Fibroblast of skin of scalp (primary cell): ENCODE measurements around the gene OS9.

ENCODE experiments used
- DNase-seq: peaks from one replicate; pipeline ENCODE4 v3.0.0-alpha.2; 2013

OS9 gene

GRCh38 chr12:57737467-57738460, 43.8 kb downstream of the OS9 start:
- DNase-seq = no peak

DNA sequence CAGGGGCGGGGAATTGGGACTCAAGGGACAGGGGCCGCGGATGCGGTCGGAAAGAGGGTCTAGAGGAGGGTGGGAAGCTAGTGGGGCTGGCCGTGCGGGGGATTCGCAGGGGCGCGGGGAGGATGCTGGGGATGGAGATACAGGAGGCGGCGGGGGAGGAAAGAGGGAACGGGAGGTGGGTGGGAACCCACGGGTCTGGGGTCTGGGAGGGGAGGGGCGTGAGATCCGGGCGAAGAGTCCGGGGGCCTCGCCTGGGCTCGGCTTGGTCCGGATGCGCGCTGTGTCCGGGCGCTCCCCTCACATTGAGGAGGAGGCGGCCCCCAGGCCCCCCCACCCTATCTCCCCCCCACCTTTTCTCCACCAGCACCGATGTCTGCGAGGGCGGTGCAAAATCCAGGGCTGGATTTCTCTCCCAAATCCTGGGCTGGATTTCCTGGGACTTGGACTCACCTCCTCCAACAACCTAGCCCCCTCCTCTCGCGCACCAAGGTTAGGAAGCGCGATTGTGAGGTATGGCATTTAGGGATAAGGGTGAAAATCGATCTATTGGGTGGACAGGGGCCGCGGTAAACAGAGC, 44.8 kb downstream of the OS9 start, which contains the start of gene AGAP2:
Gene AGAP2 (minus strand): TSS at position 82 of the 577 bp plus-strand sequence. CDS start 496 bp downstream, outside the sequence.
- no peak for DNase-seq

DNA sequence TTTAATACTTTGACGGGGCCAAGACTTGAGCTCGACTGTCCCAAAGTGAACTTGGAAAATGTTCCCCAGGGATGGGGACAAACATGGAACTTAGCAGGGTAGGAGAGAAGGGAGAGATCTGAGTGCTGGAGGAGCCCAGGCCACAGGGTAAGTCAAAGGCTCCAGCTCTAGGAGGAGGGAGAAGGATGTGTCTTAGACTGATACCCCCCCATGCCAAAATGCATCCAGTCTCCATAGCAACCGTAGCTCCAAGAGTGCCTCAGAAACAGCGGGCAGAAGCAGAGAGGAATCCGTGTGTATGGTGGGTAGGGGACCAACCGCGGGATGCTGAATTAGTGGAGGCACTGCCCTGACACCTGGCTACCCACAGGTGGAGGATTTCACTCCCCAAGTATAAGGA, 45.5 kb downstream of the OS9 start:
- DNase-seq = no peak

DNA sequence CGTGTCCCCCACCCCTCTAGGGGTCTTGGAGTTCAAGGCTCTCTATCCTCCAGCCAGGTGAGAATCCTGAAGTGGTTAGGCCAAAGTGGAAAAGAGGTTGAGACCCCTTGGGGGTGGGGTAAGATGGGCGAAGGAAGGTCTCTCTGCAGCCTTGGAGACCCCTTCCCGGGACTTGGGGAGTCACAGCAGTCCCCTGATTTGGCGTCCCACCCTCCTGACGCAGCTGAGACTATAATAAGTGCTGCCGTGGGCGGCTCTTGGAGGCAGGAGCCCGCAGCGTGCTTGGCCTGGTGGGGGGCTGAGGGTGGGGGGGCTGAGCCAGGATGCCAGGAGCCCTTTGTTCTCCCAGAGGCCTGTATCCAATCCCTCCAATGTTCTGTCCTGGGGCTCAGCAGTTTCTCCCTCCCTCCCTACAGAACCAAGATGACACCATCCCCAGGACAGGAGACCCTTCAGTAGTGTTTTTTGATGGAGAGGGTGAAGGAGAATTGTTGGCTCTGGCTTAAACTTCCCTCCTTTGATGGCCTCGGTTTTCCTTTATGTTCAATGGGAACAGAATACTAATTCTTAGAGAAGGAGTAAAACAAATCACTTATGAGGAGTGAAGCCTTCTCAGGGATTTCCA, 46.1 kb downstream of the OS9 start:
- no peak for DNase-seq

- DNase-seq = no peak
Observed at GRCh38 chr12:57740656-57741412, 46.9 kb downstream of the OS9 start.

DNA sequence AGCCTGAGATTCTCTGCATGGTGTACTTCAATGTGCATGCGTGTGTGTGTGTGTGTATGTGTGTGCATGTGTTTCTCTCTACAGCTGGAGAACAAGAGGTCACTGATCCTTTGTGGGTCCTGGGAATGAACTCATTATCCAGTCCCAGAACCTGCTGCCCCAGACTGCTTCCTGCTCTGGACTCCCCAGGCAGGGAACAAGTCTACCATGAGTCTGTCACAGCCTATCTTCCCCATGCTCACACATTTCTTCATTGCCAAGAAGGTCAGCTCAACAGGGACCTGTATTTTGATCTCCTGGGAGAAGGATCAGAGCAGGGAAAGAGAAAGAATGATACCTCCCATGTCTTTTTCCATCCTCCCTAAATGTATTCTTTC, 47.5 kb downstream of the OS9 start:
- no peak for DNase-seq

DNA sequence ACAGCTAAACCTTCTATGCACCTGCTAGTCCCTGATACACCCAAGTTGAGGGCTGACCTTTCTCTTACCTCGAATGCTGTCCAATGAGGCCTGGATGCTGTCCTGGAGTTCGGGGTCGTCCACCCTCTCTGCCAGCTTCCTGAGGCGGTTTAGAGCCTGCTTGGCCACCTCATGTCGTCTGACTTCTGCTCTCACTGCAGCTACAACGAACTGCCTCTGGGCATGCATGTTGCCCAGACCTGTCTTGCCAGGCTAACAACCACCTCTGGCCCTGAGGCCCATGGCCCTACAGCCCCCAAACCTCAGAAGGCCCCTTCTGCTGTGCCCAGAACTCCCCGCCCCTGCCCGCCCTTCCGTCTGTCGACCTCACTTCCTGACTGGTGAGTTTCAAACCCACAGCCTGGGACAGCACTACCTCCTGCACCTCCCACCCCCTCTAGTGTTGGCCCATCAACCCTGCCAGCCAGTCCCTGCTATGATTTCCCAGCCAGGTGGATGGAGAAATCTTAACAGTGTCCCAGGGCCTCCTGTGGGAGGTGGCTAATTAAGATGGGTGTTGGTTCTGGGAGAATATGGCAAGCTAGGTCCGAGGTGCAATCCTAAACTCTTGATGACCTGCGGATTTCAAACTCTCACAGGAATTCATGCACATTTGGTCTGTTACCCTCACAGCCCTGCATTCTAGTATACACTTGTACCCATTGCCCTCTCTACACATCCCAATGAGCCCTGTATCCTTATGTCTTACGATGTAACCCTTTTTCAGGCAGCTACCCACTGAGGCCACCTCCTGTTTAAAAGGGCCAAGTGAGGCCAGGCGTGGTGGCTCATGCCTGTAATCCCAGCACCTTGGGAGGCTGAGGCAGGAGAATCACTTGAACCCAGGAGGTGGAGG, 48.2 kb downstream of the OS9 start:
- no peak for DNase-seq

DNA sequence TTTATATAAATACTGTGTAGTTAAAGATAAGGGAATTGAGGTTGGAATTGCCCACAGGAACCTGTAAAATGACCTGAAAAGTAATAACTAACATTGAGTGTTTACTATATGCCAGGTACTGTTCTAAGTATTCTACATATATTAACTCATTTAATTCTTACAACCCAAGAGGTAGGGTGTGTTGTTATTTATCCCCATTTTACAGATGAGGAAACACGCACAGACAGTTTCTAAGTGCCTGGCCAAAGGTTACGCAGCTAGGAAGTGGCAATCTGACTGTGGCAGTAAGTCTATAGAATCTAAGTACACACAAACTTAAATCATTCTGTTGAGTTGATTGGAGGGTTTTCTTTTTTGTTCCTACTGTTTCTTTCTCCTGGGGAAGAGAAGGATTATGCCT, 49.8 kb downstream of the OS9 start:
- no peak for DNase-seq

- DNase-seq = peak; percentile 88
Observed at GRCh38 chr12:57744194-57744776, 50.4 kb downstream of the OS9 start.

GRCh38 chr12:57744777-57745484, 51.0 kb downstream of the OS9 start, which contains the start of gene TSPAN31:
Gene TSPAN31 (plus strand): TSS chr12:57745039. CDS start chr12:57745155, 116 bp downstream.
- DNase-seq = peak; percentile 99

DNA sequence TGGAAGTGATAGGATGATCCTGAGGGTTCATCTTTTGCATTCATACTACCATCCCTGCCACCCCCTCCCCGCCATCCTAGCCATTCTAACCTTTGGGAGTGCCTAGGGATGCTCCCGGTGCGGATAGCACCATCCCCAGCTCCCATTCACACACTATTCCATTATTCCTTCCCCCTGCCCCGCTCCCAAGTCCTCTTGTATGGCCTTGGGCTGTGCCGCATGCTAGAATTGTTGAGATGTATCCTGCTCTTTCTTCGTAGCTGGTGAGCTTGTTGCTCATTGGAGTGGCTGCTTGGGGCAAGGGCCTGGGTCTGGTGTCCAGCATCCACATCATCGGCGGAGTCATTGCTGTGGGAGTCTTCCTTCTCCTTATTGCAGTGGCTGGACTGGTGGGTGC, 51.6 kb downstream of the OS9 start:
- DNase-seq = no peak

GRCh38 chr12:57746025-57746424, 52.1 kb downstream of the OS9 start:
- DNase-seq = no peak

- DNase-seq = no peak
Observed at GRCh38 chr12:57749061-57749460, 55.1 kb downstream of the OS9 start.

GRCh38 chr12:57750561-57751431, 56.9 kb downstream of the OS9 start:
- no peak for DNase-seq

DNA sequence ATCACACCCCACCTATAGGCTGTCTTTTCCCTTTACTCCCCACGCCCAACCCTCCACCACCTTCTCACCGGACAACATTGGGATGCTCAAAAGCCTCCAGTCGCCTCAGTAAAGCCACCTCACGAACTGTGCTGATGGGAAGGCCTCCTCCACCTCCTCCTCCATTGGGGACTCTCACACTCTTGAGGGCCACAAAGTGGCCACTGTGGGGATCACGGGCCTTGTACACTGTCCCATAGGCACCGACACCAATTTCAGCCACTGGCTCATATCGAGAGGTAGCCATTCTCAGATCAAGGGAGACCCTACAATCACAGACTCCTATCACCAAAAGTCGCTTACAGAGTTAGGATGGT, 57.5 kb downstream of the OS9 start:
- no peak for DNase-seq

DNA sequence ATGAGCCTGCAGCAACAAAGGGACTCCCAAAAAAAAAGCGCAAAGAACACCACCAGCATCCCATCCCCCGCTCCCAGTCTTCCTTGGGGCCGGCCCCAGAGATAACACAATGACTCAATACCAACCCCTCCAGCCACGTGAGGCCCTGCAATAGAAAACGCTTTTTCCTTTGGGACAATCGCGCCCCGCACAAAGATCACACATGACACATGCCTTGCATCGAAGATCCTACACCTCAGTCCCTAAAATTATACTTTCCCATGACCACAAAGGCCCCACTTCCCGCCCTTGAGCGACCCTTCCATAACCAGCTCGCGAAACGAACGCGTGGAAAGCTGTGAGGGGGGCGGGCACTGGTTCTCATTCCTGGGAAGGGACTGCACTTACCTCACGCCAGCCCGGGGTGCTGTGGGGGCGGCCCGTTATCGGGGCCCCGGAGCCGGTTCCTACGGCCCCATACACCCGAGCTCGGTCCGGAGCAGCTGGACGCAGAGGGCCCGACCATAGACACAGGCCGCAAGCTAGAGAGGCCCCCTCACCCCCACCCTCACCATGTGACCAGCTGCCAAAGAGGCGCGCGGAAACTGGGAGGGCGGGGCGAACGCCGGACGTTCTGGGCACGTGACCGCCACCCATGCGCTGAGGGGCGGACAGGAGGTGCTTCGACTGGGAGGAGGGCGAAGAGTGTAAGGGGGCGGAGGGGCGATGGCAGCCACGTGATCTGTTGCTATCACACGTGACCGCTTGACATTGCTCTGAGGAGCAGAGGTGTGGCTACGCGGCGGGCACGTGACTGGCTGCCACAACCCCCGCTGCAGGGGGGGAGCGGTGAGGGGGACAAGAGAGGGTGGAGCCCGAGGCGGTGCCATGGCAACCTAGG, 58.1 kb downstream of the OS9 start, which contains the start of gene CDK4:
Gene CDK4 (minus strand): TSS at position 523 of the 880 bp plus-strand sequence. CDS start 593 bp downstream, outside the sequence.
- DNase-seq = peak; percentile 100

- DNase-seq = no peak
Observed at GRCh38 chr12:57752668-57753000, 58.7 kb downstream of the OS9 start.

GRCh38 chr12:57753756-57754337, 59.9 kb downstream of the OS9 start:
- no peak for DNase-seq
